Duodenal mucosa (tissue), 2 donors: ENCODE measurements around the gene HEXA.
"Not testable (repeated sequence)": the region's sequence is repeated elsewhere in the genome, so short reads cannot be mapped to it uniquely, and the experiment has no call there.

ENCODE experiments used
- H3K27ac ChIP-seq: one replicate; pipeline ENCODE4 v1.7.0; 2013; ENCODE audit warnings: low read depth, low read length
- H3K27me3 ChIP-seq, 2 donors: one replicate each; pipeline ENCODE4 v1.7.0; 2013; ENCODE audit warnings: low read length in 2 of 2, control low read depth in 1 of 2; ENCODE audit not compliant: insufficient read depth in 2 of 2, control insufficient read depth in 1 of 2
- H3K36me3 ChIP-seq, 2 donors: one replicate each; pipeline ENCODE4 v1.7.0; 2013; ENCODE audit warnings: low read length in 2 of 2, control low read depth in 1 of 2; ENCODE audit not compliant: insufficient read depth in 2 of 2, control insufficient read depth in 1 of 2
- H3K4me1 ChIP-seq, 2 donors: one replicate each; pipeline ENCODE4 v1.7.0; 2013; ENCODE audit warnings: low read length in 2 of 2, control low read depth in 1 of 2; ENCODE audit not compliant: insufficient read depth in 2 of 2, control insufficient read depth in 1 of 2
- H3K4me3 ChIP-seq, 2 donors: one replicate each; pipeline ENCODE4 v1.7.0; 2013; ENCODE audit warnings: low read length in 2 of 2, low read depth in 1 of 2
- H3K9ac ChIP-seq, 2 donors: one replicate each; pipeline ENCODE4 v1.7.0; 2013; ENCODE audit warnings: low read length in 2 of 2, low read depth in 1 of 2
- H3K9me3 ChIP-seq, 2 donors: one replicate each; pipeline ENCODE4 v1.7.0; 2013; ENCODE audit warnings: low read length in 2 of 2, control low read depth in 1 of 2; ENCODE audit not compliant: control insufficient read depth in 1 of 2

HEXA gene

GRCh38 chr15:72379856-72380430 is 4.1 kb upstream of the HEXA start:
- Histone ChIP-seq H3K27ac (no peak overlapping the region), H3K9me3 (no peaks in the 10 kb centered on the region), H3K4me3 (no peak overlapping the region), H3K27me3 (no peaks in the 10 kb centered on the region), H3K36me3 (no peaks in the 10 kb centered on the region), H3K9ac (no peak overlapping the region), H3K4me1 (peaks cover 9 to 15% of the 10 kb centered on the region in 2 donors)

- peaks cover 9 to 22% of the 10 kb centered on the region in 2 donors for H3K4me1 ChIP-seq
- not testable (repeated sequence) for H3K9ac ChIP-seq, H3K36me3 ChIP-seq, H3K27ac ChIP-seq, H3K27me3 ChIP-seq, H3K4me3 ChIP-seq, H3K9me3 ChIP-seq
These were observed 3.3 kb upstream of the HEXA start for GRCh38 chr15:72379106-72379505.

DNA sequence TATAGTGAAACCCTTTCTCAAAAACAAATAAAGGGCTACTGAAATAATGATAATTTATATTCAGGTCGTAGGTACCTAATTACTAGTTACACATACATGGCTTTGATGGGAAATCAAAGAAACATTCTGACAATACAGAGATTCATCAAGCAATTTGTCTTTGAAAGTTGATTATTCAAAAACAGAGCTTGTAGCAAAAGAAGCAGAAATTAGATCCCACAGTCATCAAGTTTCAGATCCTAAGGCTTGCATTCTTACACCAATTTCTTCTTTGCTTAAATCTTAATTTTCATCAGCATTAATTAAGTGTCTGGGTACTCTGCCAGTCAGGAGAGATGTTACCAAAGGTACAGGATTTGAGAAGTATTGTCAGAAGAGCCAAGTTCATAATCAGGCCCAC is 1.5 kb upstream of the HEXA start:
- Histone ChIP-seq H3K27me3 (no peaks in the 10 kb centered on the region), H3K4me1 (peaks cover 12 to 22% of the 10 kb centered on the region in 2 donors), H3K27ac (no peak overlapping the region), H3K4me3 (no peak overlapping the region), H3K9me3 (no peaks in the 10 kb centered on the region), H3K9ac (no peak overlapping the region), H3K36me3 (no peaks in the 10 kb centered on the region)

- Histone ChIP-seq H3K9ac (peak overlapping the region; percentile 91 to 99), H3K9me3 (no peaks in the 10 kb centered on the region), H3K27me3 (no peaks in the 10 kb centered on the region), H3K36me3 (peaks cover 0 to 7% of the 10 kb centered on the region in 2 donors), H3K27ac (peak overlapping the region; percentile 79), H3K4me3 (peak overlapping the region; percentile 93 to 99), H3K4me1 (peaks cover 12 to 22% of the 10 kb centered on the region in 2 donors)
These were observed 341 bp downstream of the HEXA start for GRCh38 chr15:72375501-72375845.

DNA sequence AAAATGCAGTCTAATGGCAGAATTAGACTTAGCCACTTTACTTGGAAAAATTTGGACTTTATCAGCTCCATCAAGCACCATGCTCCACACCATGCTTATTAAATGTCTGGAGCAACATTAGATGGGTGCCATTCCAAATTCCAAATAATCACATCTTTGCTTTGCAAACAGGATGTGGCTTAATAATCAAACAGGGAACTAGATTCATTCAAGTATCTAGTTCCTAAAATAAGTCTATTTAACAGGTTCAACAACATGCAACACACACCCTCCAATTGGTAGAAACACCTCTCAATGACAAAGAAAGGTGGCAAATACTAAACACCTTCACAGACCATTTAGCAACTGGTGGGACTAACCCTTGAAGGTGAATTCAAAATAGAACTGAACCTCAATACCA is 3.5 kb downstream of the HEXA start:
- Histone ChIP-seq H3K4me3 (no peak overlapping the region), H3K36me3 (peaks cover 0 to 19% of the 10 kb centered on the region in 2 donors), H3K9ac (no peak overlapping the region), H3K27ac (no peak overlapping the region), H3K27me3 (no peaks in the 10 kb centered on the region), H3K9me3 (no peaks in the 10 kb centered on the region), H3K4me1 (peaks cover 20 to 23% of the 10 kb centered on the region in 2 donors)

DNA sequence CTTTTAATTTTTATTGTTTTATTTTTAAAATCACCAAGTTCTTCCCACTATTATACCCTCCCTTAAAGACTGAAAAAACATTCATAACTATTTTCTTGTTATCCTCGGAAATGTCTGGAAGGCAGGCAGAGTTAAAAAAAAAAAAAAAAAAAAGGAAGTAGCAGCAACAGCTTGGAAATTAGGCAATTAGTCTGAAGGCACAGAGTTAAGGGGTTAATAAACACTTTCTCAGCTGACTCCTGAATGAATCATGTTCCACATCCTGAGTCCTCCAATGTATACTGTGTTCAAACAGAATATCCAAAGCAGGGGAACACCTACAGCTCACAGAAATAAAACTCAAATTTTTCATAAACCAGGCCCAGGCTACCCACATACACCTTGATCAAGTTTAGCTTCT is 5.8 kb downstream of the HEXA start:
- Histone ChIP-seq H3K36me3 (peaks cover 0 to 19% of the 10 kb centered on the region in 2 donors), H3K9ac (no peak overlapping the region), H3K9me3 (no peaks in the 10 kb centered on the region), H3K27me3 (no peaks in the 10 kb centered on the region), H3K27ac (no peak overlapping the region), H3K4me3 (no peak overlapping the region), H3K4me1 (peaks cover 13 to 19% of the 10 kb centered on the region in 2 donors)

DNA sequence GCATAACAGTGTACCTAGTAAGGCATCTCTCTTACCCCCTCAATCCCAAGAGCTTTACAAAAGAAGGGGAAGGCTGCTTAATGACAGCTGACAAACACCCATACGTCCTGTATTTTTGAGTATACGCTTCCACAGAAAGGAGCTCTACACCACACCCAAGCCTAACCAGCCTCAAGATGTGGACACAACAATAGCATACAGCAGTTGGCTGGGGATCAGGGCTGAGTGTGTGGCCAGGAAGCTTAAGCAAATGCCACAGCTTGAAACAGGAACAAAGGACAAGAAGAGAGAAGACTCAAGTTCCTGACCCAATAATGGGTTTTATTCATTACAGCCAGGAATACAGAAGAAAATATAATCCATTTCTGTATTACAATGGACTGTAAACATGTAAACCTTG is 6.9 kb downstream of the HEXA start:
- Histone ChIP-seq H3K4me1 (peaks cover 6 to 19% of the 10 kb centered on the region in 2 donors), H3K9me3 (no peaks in the 10 kb centered on the region), H3K36me3 (peaks cover 0 to 19% of the 10 kb centered on the region in 2 donors), H3K27me3 (no peaks in the 10 kb centered on the region), H3K9ac (no peak overlapping the region), H3K4me3 (no peak overlapping the region), H3K27ac (no peak overlapping the region)

GRCh38 chr15:72368325-72368724 is 7.5 kb downstream of the HEXA start:
- no peak overlapping the region for H3K9ac ChIP-seq
- no peaks in the 10 kb centered on the region for H3K9me3 ChIP-seq
- peaks cover 0 to 19% of the 10 kb centered on the region in 2 donors for H3K36me3 ChIP-seq
- peaks cover 6 to 19% of the 10 kb centered on the region in 2 donors for H3K4me1 ChIP-seq
- H3K27ac ChIP-seq: no peak overlapping the region
- H3K27me3 ChIP-seq: no peaks in the 10 kb centered on the region
- H3K4me3 ChIP-seq: no peak overlapping the region

DNA sequence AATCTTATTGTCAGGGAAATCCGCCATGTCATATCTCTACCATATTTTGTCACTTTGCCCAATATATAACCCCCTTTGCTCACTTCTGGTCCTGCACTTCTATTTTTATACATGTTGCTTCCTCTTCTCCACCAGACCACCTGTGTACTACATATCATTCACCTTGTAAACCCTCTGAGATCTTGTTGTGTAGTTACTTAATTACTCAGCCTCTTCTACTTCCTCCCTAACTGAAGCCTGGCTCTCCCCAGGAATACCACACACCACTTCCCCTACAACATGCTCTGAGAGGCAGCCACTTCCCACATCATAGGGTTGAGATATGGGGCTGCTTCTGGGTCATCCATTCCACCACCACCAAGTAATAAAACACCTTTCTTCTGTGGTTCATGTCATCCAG is 10.0 kb downstream of the HEXA start:
- no peak overlapping the region for H3K27ac ChIP-seq
- H3K9ac ChIP-seq: no peak overlapping the region
- no peaks in the 10 kb centered on the region for H3K27me3 ChIP-seq
- H3K9me3 ChIP-seq: no peaks in the 10 kb centered on the region
- H3K4me3 ChIP-seq: no peak overlapping the region
- peaks cover 6 to 16% of the 10 kb centered on the region in 2 donors for H3K4me1 ChIP-seq
- H3K36me3 ChIP-seq: peaks cover 0 to 16% of the 10 kb centered on the region in 2 donors

DNA sequence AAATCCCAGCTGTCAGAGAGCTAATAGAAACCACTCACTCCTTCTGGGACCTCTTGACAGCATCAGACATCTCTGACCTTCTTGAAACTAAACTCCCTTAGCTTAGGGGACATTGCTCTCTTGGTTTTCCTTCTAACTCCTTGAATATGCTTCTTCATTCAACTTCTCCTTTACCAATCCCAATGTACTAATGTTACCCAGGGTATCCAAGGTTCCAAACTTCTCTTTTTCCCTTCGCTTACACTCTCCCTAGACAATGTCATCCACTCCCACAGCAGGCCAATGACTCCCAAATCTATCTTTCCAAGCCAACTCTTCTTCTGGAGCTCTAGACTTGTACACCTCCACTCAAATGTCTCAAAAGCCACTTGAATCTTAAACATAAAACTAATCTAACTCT is 14.6 kb downstream of the HEXA start:
- Histone ChIP-seq H3K4me1 (peaks cover 7% of the 10 kb centered on the region in 2 donors), H3K27me3 (no peaks in the 10 kb centered on the region), H3K9ac (no peak overlapping the region), H3K27ac (no peak overlapping the region), H3K36me3 (peaks cover 4 to 14% of the 10 kb centered on the region in 2 donors), H3K9me3 (no peaks in the 10 kb centered on the region), H3K4me3 (no peak overlapping the region)
